PC-9 (cell line): ENCODE results near the gene HCFC2. TPM values are rescaled to one million over a fixed set of nuclear protein-coding genes. Genes with fewer than 3 reads are reported as not detected.

Experiments used
- BruUV-seq: library from RNA; stranded (reverse); fragments of 400-500 nt; replicated peaks from 2 replicates; lab custom pipeline; 2021; lab: Mats Ljungman, UMichigan
- CTCF ChIA-PET: fragments of 300-600 bp; sonication (Branson Sonifier 250); formaldehyde crosslinking; loops from one replicate; lab custom pipeline; 2022; ENCODE audit warnings: antibody characterized with exemption; lab: Charles Lee
- POLR2A ChIA-PET: fragments of 300-600 bp; sonication (Branson Sonifier 250); formaldehyde crosslinking; loops from one replicate; lab custom pipeline; 2022; ENCODE audit warnings: antibody characterized with exemption; ENCODE audit not compliant: unreplicated experiment; lab: Charles Lee
- DNase-seq, 2 experiments: peaks; one replicate each; pipeline versions ENCODE4 v3.0.0 to v3.0.0-alpha.2; 2015 to 2022; ENCODE audit warnings: mixed read lengths in 1 of 2
- H2AFZ ChIP-seq: fragments of 200-600 bp; sonication (generic); 2 replicates; pipeline ENCODE4 v1.8.1; 2017; ENCODE audit warnings: antibody characterized with exemption
- H3F3A ChIP-seq: fragments of 200-600 bp; sonication (generic); 2 replicates; pipeline ENCODE4 v1.8.1; 2017; ENCODE audit warnings: antibody characterized with exemption, mild to moderate bottlenecking, low read depth; ENCODE audit not compliant: insufficient read depth
- H3K27ac ChIP-seq: fragments of 200-600 bp; sonication (generic); 2 replicates; pipeline ENCODE4 v1.6.1; 2016; ENCODE audit warnings: mixed run types
- H3K27me3 ChIP-seq: fragments of 200-600 bp; sonication (generic); 2 replicates; pipeline ENCODE4 v1.6.1; 2016; ENCODE audit warnings: low read depth, mixed run types; ENCODE audit not compliant: insufficient read depth
- H3K36me3 ChIP-seq: fragments of 200-600 bp; sonication (generic); 2 replicates; pipeline ENCODE4 v1.6.1; 2016; ENCODE audit warnings: low read depth, mixed run types
- H3K4me1 ChIP-seq: fragments of 200-600 bp; sonication (generic); replicated peaks from 2 replicates; pipeline ENCODE4 v1.6.1; 2016; ENCODE audit warnings: mixed run types; ENCODE audit not compliant: insufficient read depth
- H3K4me2 ChIP-seq: fragments of 200-600 bp; sonication (generic); 2 replicates; pipeline ENCODE4 v1.6.1; 2017; ENCODE audit warnings: mixed run types
- H3K4me3 ChIP-seq: fragments of 200-600 bp; sonication (generic); 2 replicates; pipeline ENCODE4 v1.6.1; 2016; ENCODE audit warnings: mixed run types
- H3K79me2 ChIP-seq: fragments of 200-600 bp; sonication (generic); 2 replicates; pipeline ENCODE4 v1.6.1; 2017; ENCODE audit warnings: low read depth, mixed run types
- H3K9me2 ChIP-seq: fragments of 200-600 bp; sonication (generic); 2 replicates; pipeline ENCODE4 v1.8.1; 2017; ENCODE audit warnings: mild to moderate bottlenecking; ENCODE audit not compliant: insufficient read depth
- H3K9me3 ChIP-seq: fragments of 200-600 bp; sonication (generic); 2 replicates; pipeline ENCODE4 v1.8.1; 2016; ENCODE audit warnings: low read depth; ENCODE audit not compliant: insufficient read depth
- H4K20me1 ChIP-seq: fragments of 200-600 bp; sonication (generic); 2 replicates; pipeline ENCODE4 v1.8.1; 2017; ENCODE audit not compliant: insufficient read depth
- EZH2 ChIP-seq: fragments of 200-600 bp; sonication (generic); IDR thresholded peaks from 2 replicates; pipeline ENCODE4 v1.8.0; 2017; ENCODE audit warnings: antibody characterized with exemption, low read depth
- intact Hi-C: fragments of 100-400 bp; cut with micrococcal nuclease; formaldehyde crosslinking; loops from one replicate; pipeline ENCODE4 v1.10.0; 2022; ENCODE audit not compliant: unreplicated experiment
- total RNA-seq: library from RNA; stranded (reverse); gene quantifications from 2 replicates; pipeline ENCODE4 v1.2.3, GENCODE V29; 2021
- TF ChIP-seq, protein P1 (sequence below): fragments of 200-600 bp; sonication (generic); conservative IDR thresholded peaks from 2 replicates; pipeline ENCODE4 v1.6.1; 2017; ENCODE audit warnings: mixed run types, antibody characterized with exemption, mild to moderate bottlenecking, moderate library complexity

Gene HCFC2
- total RNA-seq, 1 experiment from 2014 or later: 2.4 TPM

- Histone ChIP-seq H3F3A (no peaks in the 10 kb centered on the region), H3K79me2 (no peaks in the 10 kb centered on the region), H2AFZ (no peak overlapping the region), H3K4me2 (no peak overlapping the region), H3K9me2 (no peaks in the 10 kb centered on the region), H3K27ac (no peak overlapping the region), H3K4me3 (no peak overlapping the region), H3K36me3 (peaks cover 8% of the 10 kb centered on the region; the same call in 1 of the 2 replicates), H3K9me3 (no peaks in the 10 kb centered on the region), H3K27me3 (no peaks in the 10 kb centered on the region), H4K20me1 (no peaks in the 10 kb centered on the region), H3K4me1 (no peaks in the 10 kb centered on the region)
- POLR2A ChIA-PET: no interaction called here
- intact Hi-C loops: no loop called here
- BruUV-seq: no TSS peak
- TF ChIP-seq, protein P1, sequence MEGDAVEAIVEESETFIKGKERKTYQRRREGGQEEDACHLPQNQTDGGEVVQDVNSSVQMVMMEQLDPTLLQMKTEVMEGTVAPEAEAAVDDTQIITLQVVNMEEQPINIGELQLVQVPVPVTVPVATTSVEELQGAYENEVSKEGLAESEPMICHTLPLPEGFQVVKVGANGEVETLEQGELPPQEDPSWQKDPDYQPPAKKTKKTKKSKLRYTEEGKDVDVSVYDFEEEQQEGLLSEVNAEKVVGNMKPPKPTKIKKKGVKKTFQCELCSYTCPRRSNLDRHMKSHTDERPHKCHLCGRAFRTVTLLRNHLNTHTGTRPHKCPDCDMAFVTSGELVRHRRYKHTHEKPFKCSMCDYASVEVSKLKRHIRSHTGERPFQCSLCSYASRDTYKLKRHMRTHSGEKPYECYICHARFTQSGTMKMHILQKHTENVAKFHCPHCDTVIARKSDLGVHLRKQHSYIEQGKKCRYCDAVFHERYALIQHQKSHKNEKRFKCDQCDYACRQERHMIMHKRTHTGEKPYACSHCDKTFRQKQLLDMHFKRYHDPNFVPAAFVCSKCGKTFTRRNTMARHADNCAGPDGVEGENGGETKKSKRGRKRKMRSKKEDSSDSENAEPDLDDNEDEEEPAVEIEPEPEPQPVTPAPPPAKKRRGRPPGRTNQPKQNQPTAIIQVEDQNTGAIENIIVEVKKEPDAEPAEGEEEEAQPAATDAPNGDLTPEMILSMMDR: no peak
- no peak for TF ChIP-seq EZH2
- CTCF ChIA-PET: no interaction called here
- DNase-seq: no peak
Observed at GRCh38 chr12:104094284-104094683, 30.0 kb downstream of the HCFC2 start.

DNA sequence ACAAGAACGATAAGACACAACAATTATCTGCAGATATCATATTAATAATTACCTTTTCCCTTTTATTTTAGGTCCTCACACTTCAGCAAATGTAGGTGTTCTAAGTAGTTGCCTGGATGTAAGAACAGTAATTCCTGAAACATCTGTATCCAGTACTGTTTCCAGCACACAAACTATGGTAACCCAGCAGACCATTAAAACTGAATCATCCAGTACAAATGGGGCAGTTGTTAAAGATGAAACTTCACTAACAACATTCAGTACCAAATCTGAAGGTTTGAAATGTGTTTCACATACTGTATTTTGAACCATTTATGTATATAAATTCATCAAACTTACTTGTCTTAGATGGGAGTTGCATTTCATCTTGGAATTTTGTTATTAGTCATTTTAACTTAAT lies 31.0 kb downstream of the HCFC2 start:
- H3K27me3 ChIP-seq: no peaks in the 10 kb centered on the region
- ChIA-PET CTCF (no interaction called here), POLR2A (no interaction called here)

DNA sequence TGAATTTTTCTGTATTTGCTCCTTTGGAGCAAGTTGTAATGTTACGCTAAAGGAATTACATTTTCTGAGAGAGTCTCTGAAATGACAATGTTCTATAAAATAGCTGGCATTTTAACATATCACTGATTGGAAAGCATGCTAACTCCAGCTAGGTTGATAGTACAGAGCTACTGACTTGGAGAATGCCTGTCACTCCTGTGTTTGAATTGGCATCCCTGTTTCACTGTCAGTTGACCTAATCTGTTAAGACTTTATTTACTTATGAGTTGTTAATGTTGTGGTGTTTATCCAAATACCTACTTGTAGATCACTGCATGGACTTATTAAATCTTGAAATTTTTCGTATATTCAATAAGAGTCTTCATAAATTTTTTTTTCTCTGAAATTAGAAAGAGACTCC lies 33.6 kb downstream of the HCFC2 start:
- no peaks in the 10 kb centered on the region for H4K20me1 ChIP-seq
- H3K27ac ChIP-seq: no peak overlapping the region
- intact Hi-C loops: no loop called here
- H2AFZ ChIP-seq: no peak overlapping the region
- no peak overlapping the region for H3K4me2 ChIP-seq
- no peak overlapping the region for H3K4me3 ChIP-seq
- ChIA-PET POLR2A (no interaction called here), CTCF (no interaction called here)
- no peaks in the 10 kb centered on the region for H3K9me3 ChIP-seq
- no peak for DNase-seq
- TF ChIP-seq, protein P1: no peak
- no peak for TF ChIP-seq EZH2
- H3F3A ChIP-seq: no peaks in the 10 kb centered on the region; the same call in 1 of the 2 replicates
- no peaks in the 10 kb centered on the region for H3K79me2 ChIP-seq
- no peaks in the 10 kb centered on the region for H3K27me3 ChIP-seq
- no TSS peak for BruUV-seq
- peaks cover 8% of the 10 kb centered on the region; the same call in 1 of the 2 replicates for H3K36me3 ChIP-seq
- H3K4me1 ChIP-seq: no peaks in the 10 kb centered on the region
- no peaks in the 10 kb centered on the region for H3K9me2 ChIP-seq

More for the DNA sequence above, 31.0 kb downstream of the HCFC2 start:
- Histone ChIP-seq H3K9me3 (no peaks in the 10 kb centered on the region), H2AFZ (no peak overlapping the region), H3K79me2 (no peaks in the 10 kb centered on the region), H3K27ac (no peak overlapping the region), H3K4me1 (no peaks in the 10 kb centered on the region), H3K9me2 (no peaks in the 10 kb centered on the region), H3K4me3 (no peak overlapping the region), H4K20me1 (no peaks in the 10 kb centered on the region), H3K36me3 (peaks cover 8% of the 10 kb centered on the region; the same call in 1 of the 2 replicates), H3F3A (no peaks in the 10 kb centered on the region), H3K4me2 (no peak overlapping the region)
- DNase-seq: no peak
- no peak for TF ChIP-seq EZH2
- TF ChIP-seq, protein P1: no peak
- no TSS peak for BruUV-seq
- intact Hi-C loops: no loop called here
